ENCODE data around the gene ABTB1.

ABTB1 gene

GRCh38 chr3:127711021-127711695, 38.4 kb downstream of the ABTB1 start:
- Histone ChIP-seq H3K9me3 (ENCODE audit: insufficient read depth, low read depth, low read length) (no peaks in the 10 kb centered on the region), H3K9me2 (replicated peaks; ENCODE audit: low read depth, low read length) (no peaks in the 10 kb centered on the region), H3K9ac (ENCODE audit: low read depth, low read length, poor library complexity, severe bottlenecking) (no peak overlapping the region), H3K4me3 (ENCODE audit: low read length, poor library complexity, severe bottlenecking) (no peak overlapping the region), H3K36me3 (ENCODE audit: insufficient read depth, low read length) (peaks cover 78% of the 10 kb centered on the region; the same call in 1 of the 2 replicates), H3K79me2 (ENCODE audit: insufficient read depth, low read length) (no peaks in the 10 kb centered on the region), H4K20me1 (ENCODE audit: insufficient read depth, low read length, poor library complexity, severe bottlenecking) (no peaks in the 10 kb centered on the region), H2AFZ (ENCODE audit: low read length) (no peak overlapping the region), H3K27me3 (ENCODE audit: insufficient read depth, low read length, poor library complexity, severe bottlenecking) (no peaks in the 10 kb centered on the region), H3F3A (ENCODE audit: low read depth) (no peaks in the 10 kb centered on the region), H3K4me1 (ENCODE audit: insufficient read depth, low read length, poor library complexity, severe bottlenecking) (no peaks in the 10 kb centered on the region), H3K4me2 (ENCODE audit: low read depth, low read length, poor library complexity, severe bottlenecking) (no peak overlapping the region)
- no peak for TF ChIP-seq CTCF (conservative IDR thresholded peaks at IDR 0.05; ENCODE audit: low read length)
- TF ChIP-seq EZH2phosphoT487 (IDR thresholded peaks at IDR 0.05; ENCODE audit: borderline replicate concordance), result no peak

GRCh38 chr3:127711896-127712295, 39.1 kb downstream of the ABTB1 start:
- Histone ChIP-seq H3K4me3 (ENCODE audit: low read length, poor library complexity, severe bottlenecking) (no peak overlapping the region), H3K9me2 (replicated peaks; ENCODE audit: low read depth, low read length) (no peaks in the 10 kb centered on the region), H4K20me1 (ENCODE audit: insufficient read depth, low read length, poor library complexity, severe bottlenecking) (no peaks in the 10 kb centered on the region), H3K9ac (ENCODE audit: low read depth, low read length, poor library complexity, severe bottlenecking) (no peak overlapping the region), H3K4me2 (ENCODE audit: low read depth, low read length, poor library complexity, severe bottlenecking) (no peak overlapping the region), H3F3A (ENCODE audit: low read depth) (no peaks in the 10 kb centered on the region), H3K79me2 (ENCODE audit: insufficient read depth, low read length) (no peaks in the 10 kb centered on the region), H3K36me3 (ENCODE audit: insufficient read depth, low read length) (peaks cover 75% of the 10 kb centered on the region; the same call in 1 of the 2 replicates), H3K9me3 (ENCODE audit: insufficient read depth, low read depth, low read length) (no peaks in the 10 kb centered on the region), H3K4me1 (ENCODE audit: insufficient read depth, low read length, poor library complexity, severe bottlenecking) (no peaks in the 10 kb centered on the region), H2AFZ (ENCODE audit: low read length) (no peak overlapping the region), H3K27me3 (ENCODE audit: insufficient read depth, low read length, poor library complexity, severe bottlenecking) (no peaks in the 10 kb centered on the region)
- TF ChIP-seq EZH2phosphoT487 (IDR thresholded peaks at IDR 0.05; ENCODE audit: borderline replicate concordance), result no peak
- TF ChIP-seq CTCF (conservative IDR thresholded peaks at IDR 0.05; ENCODE audit: low read length), result no peak

- Histone ChIP-seq H3K9ac (ENCODE audit: low read depth, low read length, poor library complexity, severe bottlenecking) (no peak overlapping the region), H3K79me2 (ENCODE audit: insufficient read depth, low read length) (no peaks in the 10 kb centered on the region), H3K4me1 (ENCODE audit: insufficient read depth, low read length, poor library complexity, severe bottlenecking) (no peaks in the 10 kb centered on the region), H4K20me1 (ENCODE audit: insufficient read depth, low read length, poor library complexity, severe bottlenecking) (no peaks in the 10 kb centered on the region), H3K9me3 (ENCODE audit: insufficient read depth, low read depth, low read length) (no peaks in the 10 kb centered on the region), H3K9me2 (replicated peaks; ENCODE audit: low read depth, low read length) (no peaks in the 10 kb centered on the region), H3K4me3 (ENCODE audit: low read length, poor library complexity, severe bottlenecking) (no peak overlapping the region), H3F3A (ENCODE audit: low read depth) (no peaks in the 10 kb centered on the region), H3K4me2 (ENCODE audit: low read depth, low read length, poor library complexity, severe bottlenecking) (no peak overlapping the region), H3K27me3 (ENCODE audit: insufficient read depth, low read length, poor library complexity, severe bottlenecking) (no peaks in the 10 kb centered on the region), H3K36me3 (ENCODE audit: insufficient read depth, low read length) (peaks cover 75% of the 10 kb centered on the region; the same call in 1 of the 2 replicates), H2AFZ (ENCODE audit: low read length) (no peak overlapping the region)
- TF ChIP-seq CTCF (conservative IDR thresholded peaks at IDR 0.05; ENCODE audit: low read length), result no peak
- TF ChIP-seq EZH2phosphoT487 (IDR thresholded peaks at IDR 0.05; ENCODE audit: borderline replicate concordance), result no peak
These were observed 39.7 kb downstream of the ABTB1 start for GRCh38 chr3:127712461-127712860.
